Adipose tissue (tissue), 3 donors: ENCODE data around the gene NEBL. TPM values are rescaled to one million over a fixed set of nuclear protein-coding genes. Genes with fewer than 3 reads are reported as not detected.

Experiments used
- H3K27ac ChIP-seq: one replicate; pipeline ENCODE4 v1.5.1; 2013; ENCODE audit warnings: low read depth, low read length
- WGBS, 3 donors: extraction: QIAGEN DNeasy Blood & Tissue Kit; methylation state at CpG; one replicate each; pipeline ENCODE4 v1.1.7; 2013; 5-methylcytosine and 5-hydroxymethylcytosine counted together
- polyA plus RNA-seq, 3 donors: library from polyadenylated mRNA; stranded (reverse); fragments of 200-250 nt; gene quantifications; one replicate each; pipeline ENCODE4 v1.2.3, GENCODE V29; 2013
- donor health status: healthy with polysubstance abuse.
- donor health status: Bipolar disorder and iron deficiency.
- donor health status: healthy.

Gene NEBL
- polyA plus RNA-seq, 3 donors: 1.2 to 3.5 (median 1.4) TPM

GRCh38 chr10:20879136-20879535 lies 18.0 kb downstream of the NEBL start:
- WGBS, 3 donors: 90 to 96% (median 93%) methylated on average over 2 of the region's 2 CpGs
- H3K27ac ChIP-seq: no peak overlapping the region

- no peak overlapping the region for H3K27ac ChIP-seq
- 84 to 91% (median 89%) methylated on average over 7 of the region's 7 CpGs for WGBS, 3 donors
These were observed 18.8 kb downstream of the NEBL start for GRCh38 chr10:20877986-20878983.

GRCh38 chr10:20877554-20877953 lies 19.6 kb downstream of the NEBL start:
- WGBS, 3 donors: 76 to 96% (median 86%) methylated on average over 7 of the region's 7 CpGs
- H3K27ac ChIP-seq: no peak overlapping the region

- WGBS, 3 donors: 91 to 96% (median 95%) methylated on average over 2 of the region's 2 CpGs
- H3K27ac ChIP-seq: no peak overlapping the region
These were observed 22.9 kb downstream of the NEBL start for GRCh38 chr10:20874261-20874660.

- 62 to 86% (median 79%) methylated on average over 7 of the region's 7 CpGs for WGBS, 3 donors
These were observed 25.1 kb downstream of the NEBL start for GRCh38 chr10:20871970-20872369.

GRCh38 chr10:20870834-20871233 lies 26.3 kb downstream of the NEBL start:
- WGBS, 3 donors: 51 to 83% (median 78%) methylated on average over 3 of the region's 3 CpGs
- no peak overlapping the region for H3K27ac ChIP-seq

More at GRCh38 chr10:20871970-20872369, 25.1 kb downstream of the NEBL start:
- H3K27ac ChIP-seq: no peak overlapping the region

- WGBS, 3 donors: 68 to 93% (median 88%) methylated on average over 4 of the region's 4 CpGs
- no peak overlapping the region for H3K27ac ChIP-seq
These were observed 34.1 kb downstream of the NEBL start for GRCh38 chr10:20863008-20863407.

GRCh38 chr10:20858292-20859124 lies 38.6 kb downstream of the NEBL start:
- 6 to 10% (median 9%) methylated on average over 2 of the region's 2 CpGs for WGBS, 3 donors
- no peak overlapping the region for H3K27ac ChIP-seq

GRCh38 chr10:20856484-20856883 lies 40.6 kb downstream of the NEBL start:
- 49 to 65% (median 62%) methylated on average over 1 of the region's 1 CpG for WGBS, 3 donors
- H3K27ac ChIP-seq: no peak overlapping the region

- WGBS, 3 donors: 16 to 43% (median 26%) methylated on average over 5 of the region's 5 CpGs
- H3K27ac ChIP-seq: no peak overlapping the region
These were observed 41.6 kb downstream of the NEBL start for GRCh38 chr10:20855398-20856038.

- WGBS, 3 donors: 92 to 99% (median 94%) methylated on average over 2 of the region's 2 CpGs
- H3K27ac ChIP-seq: no peak overlapping the region
These were observed 43.8 kb downstream of the NEBL start for GRCh38 chr10:20853276-20853675.

- 93 to 97% (median 94%) methylated on average over 10 of the region's 10 CpGs for WGBS, 3 donors
- no peak overlapping the region for H3K27ac ChIP-seq
These were observed 44.8 kb downstream of the NEBL start for GRCh38 chr10:20852303-20852702.

GRCh38 chr10:20847512-20847911 lies 49.6 kb downstream of the NEBL start:
- H3K27ac ChIP-seq: no peak overlapping the region
- WGBS, 3 donors: 80 to 92% (median 85%) methylated on average over 2 of the region's 2 CpGs

- no peak overlapping the region for H3K27ac ChIP-seq
- WGBS, 3 donors: 65 to 72% (median 67%) methylated on average over 2 of the region's 2 CpGs
These were observed 50.8 kb downstream of the NEBL start for GRCh38 chr10:20846263-20846662.

GRCh38 chr10:20841419-20841818 lies 55.7 kb downstream of the NEBL start:
- 92 to 100% (median 93%) methylated on average over 2 of the region's 2 CpGs for WGBS, 3 donors
- no peak overlapping the region for H3K27ac ChIP-seq

GRCh38 chr10:20839910-20840309 lies 57.2 kb downstream of the NEBL start:
- WGBS, 3 donors: 89 to 97% (median 92%) methylated on average over 3 of the region's 3 CpGs

GRCh38 chr10:20839141-20839540 lies 58.0 kb downstream of the NEBL start:
- WGBS, 3 donors: 89 to 93% (median 91%) methylated on average over 4 of the region's 4 CpGs
- no peak overlapping the region for H3K27ac ChIP-seq

More at GRCh38 chr10:20839910-20840309, 57.2 kb downstream of the NEBL start:
- H3K27ac ChIP-seq: no peak overlapping the region

- H3K27ac ChIP-seq: no peak overlapping the region
- 92 to 96% (median 94%) methylated on average over 7 of the region's 7 CpGs for WGBS, 3 donors
These were observed 60.7 kb downstream of the NEBL start for GRCh38 chr10:20836401-20836800.
